Measurements from ENCODE around the gene TBC1D8.
"Not testable (repeated sequence)": the region's sequence is repeated elsewhere in the genome, so short reads cannot be mapped to it uniquely, and the experiment has no call there.

TBC1D8 gene

DNA sequence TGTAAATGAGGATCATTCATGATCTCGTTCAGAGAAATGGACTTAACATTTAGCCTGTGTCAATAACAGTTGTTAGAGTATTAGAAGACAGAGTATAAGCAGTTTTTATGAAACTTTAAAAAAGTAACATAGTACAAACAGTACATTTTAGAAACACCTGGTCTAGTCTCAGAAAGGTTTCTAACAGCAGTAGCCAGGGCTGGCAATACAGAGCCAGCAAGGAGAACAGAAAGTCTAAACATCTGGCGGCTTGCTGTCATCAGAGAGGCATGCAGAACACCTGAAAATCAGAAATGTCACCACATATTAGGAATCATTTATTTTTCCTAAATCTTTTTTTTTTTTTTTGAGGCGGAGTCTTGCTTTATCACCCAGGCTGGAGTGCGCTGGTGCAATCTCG lies 99.0 kb downstream of the TBC1D8 start:
- H3K36me3 Mint-ChIP-seq = peaks cover 4% of the 10 kb centered on the region
- no peaks in the 10 kb centered on the region for H3K4me1 Mint-ChIP-seq (ENCODE audit: low read depth)
- H3K27me3 Mint-ChIP-seq = no peaks in the 10 kb centered on the region
- no peak overlapping the region for H3K27ac Mint-ChIP-seq
- H3K9me3 Mint-ChIP-seq (ENCODE audit: low read depth) = no peaks in the 10 kb centered on the region
- no peak overlapping the region for H3K4me3 Mint-ChIP-seq

DNA sequence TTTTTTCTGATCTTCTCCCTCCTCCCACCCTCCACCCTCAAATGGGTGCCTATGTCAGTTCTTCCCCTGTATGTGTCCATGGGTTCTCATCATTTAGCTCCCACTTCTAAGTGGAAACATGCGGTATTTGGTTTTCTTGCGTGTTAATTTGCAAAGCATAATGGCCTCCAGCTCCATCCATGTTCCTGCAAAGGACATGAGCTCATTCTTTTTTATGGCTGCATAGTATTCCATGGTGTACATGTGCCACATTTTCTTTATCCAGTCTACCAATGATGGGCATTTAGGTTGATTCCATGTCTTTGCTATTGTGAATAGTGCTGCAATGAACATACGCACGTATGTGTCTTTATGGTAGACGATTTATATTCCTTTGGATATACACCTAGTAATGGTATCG lies 100.3 kb downstream of the TBC1D8 start:
- H3K36me3 Mint-ChIP-seq; H3K4me3 Mint-ChIP-seq; H3K27ac Mint-ChIP-seq; H3K27me3 Mint-ChIP-seq; H3K4me1 Mint-ChIP-seq (ENCODE audit: low read depth); H3K9me3 Mint-ChIP-seq (ENCODE audit: low read depth): not testable (repeated sequence)

DNA sequence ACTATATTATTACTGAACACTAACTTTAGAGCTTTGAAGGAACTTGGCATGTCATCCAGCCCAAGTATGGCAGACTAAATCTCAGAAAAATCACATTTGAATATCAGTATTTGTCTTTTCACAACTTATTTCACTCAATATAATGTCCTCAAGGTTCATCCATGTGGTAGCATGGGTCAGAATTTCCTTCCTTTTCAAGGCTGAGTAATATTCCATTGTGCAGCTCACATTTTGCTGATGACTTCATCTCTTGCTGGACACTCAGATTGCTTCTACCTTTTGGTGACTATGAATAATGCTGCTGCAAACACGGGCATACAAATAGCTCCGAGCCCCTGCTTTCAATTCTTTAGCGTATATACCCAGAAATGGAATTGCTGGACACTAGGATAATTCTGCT lies 102.4 kb downstream of the TBC1D8 start:
- Mint-ChIP-seq H3K27me3 (no peaks in the 10 kb centered on the region), H3K27ac (no peak overlapping the region), H3K9me3 (ENCODE audit: low read depth) (no peaks in the 10 kb centered on the region), H3K4me3 (no peak overlapping the region), H3K4me1 (ENCODE audit: low read depth) (no peaks in the 10 kb centered on the region), H3K36me3 (peaks cover 2% of the 10 kb centered on the region)

DNA sequence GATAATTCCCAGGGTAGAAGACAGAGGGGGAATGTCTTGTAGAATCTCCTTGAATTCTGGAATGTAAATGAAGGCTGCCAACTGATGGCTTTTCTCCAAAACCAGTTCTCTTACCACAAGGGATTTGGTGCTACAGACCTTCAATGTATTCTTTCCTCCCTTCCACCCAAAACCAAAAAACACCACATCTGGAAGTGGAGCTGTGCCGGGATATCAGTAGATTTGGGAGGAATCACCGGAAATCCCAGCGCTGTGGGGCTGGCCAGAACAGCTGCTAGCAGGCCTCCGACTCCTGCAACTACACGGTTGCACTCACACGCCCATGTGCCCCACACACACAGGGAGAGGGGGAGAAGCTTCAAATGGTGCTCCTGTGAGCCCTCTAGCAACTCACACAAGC lies 103.4 kb downstream of the TBC1D8 start:
- Mint-ChIP-seq H3K27me3 (no peaks in the 10 kb centered on the region), H3K4me1 (ENCODE audit: low read depth) (no peaks in the 10 kb centered on the region), H3K36me3 (peaks cover 2% of the 10 kb centered on the region), H3K4me3 (no peak overlapping the region), H3K9me3 (ENCODE audit: low read depth) (no peaks in the 10 kb centered on the region), H3K27ac (no peak overlapping the region)

DNA sequence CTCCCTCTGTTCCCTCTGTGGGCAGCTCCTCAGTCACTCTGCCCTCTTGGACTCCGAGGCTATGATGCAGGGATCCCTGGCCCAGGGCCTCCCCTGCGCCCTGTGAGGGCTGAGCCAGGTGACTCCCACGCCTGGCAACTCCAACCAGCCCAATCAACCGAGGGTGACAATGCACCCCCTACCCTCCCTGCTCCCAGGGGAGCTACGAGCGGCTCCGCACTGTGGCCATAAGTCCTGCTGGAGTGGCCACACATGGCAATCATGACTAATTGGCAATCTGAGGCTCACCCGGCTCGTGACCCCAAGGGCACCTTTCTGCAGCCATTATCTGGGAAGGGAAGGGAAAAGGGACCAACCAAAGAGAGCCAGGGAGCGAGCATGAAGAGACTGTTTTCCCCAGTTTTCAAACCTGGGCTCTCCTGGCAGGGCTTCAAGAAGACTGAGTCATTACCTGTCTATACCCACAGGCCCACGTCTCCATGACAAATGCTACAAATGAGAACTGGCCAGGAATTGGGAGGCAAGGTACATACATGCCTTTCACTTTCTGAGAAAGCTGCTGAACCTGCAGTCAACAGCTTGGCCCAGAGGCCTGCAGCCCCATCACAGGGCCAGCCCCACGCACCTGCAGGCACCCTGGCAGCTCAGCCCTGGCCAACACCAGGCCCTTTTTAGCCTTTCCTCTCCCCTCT lies 104.0 kb downstream of the TBC1D8 start:
- H3K36me3 Mint-ChIP-seq = peaks cover 2% of the 10 kb centered on the region
- no peak overlapping the region for H3K4me3 Mint-ChIP-seq
- H3K4me1 Mint-ChIP-seq (ENCODE audit: low read depth) = no peaks in the 10 kb centered on the region
- no peak overlapping the region for H3K27ac Mint-ChIP-seq
- no peaks in the 10 kb centered on the region for H3K27me3 Mint-ChIP-seq
- H3K9me3 Mint-ChIP-seq (ENCODE audit: low read depth) = no peaks in the 10 kb centered on the region

DNA sequence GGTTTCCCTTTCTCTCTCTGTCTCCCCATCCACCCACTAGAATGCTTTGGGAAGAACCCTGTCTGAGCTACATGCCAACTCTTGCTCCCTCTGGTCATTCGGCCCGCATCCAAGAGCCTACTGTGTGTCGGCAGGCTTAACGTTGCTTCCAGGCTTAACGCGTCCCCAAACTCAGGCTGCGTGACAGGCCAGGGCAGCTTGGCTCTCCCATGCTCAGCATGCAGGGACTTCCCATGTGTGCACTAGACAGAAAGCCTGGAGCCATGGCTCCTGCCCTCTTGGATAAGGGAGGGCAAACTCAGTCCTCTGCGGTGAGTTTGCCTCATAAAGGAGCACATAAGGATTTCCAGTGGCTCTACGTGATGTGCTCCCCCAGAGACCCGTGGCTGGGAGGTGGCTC lies 105.9 kb downstream of the TBC1D8 start:
- peaks cover 1% of the 10 kb centered on the region for H3K36me3 Mint-ChIP-seq
- no peaks in the 10 kb centered on the region for H3K27me3 Mint-ChIP-seq
- H3K4me1 Mint-ChIP-seq (ENCODE audit: low read depth) = no peaks in the 10 kb centered on the region
- H3K27ac Mint-ChIP-seq = no peak overlapping the region
- H3K4me3 Mint-ChIP-seq = no peak overlapping the region
- no peaks in the 10 kb centered on the region for H3K9me3 Mint-ChIP-seq (ENCODE audit: low read depth)

DNA sequence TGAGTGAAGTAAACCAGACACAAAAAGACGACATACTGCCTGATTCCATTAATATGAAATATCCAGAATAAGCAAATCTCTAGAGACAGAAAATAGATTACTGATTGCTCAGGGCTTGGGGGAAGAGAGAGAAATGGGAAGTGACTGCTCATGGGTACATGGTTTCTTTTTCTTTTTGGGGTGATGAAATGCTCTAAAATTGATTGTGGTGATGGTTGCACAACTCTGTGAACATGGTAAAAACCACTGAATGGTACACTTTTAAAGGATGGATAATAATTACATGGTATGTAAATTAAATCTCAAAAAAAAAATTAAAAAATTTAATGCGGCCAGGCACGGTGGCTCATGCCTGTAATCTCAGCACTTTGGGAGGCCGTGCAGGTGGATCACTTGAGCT lies 109.8 kb downstream of the TBC1D8 start:
- no peaks in the 10 kb centered on the region for H3K4me1 Mint-ChIP-seq (ENCODE audit: low read depth)
- no peaks in the 10 kb centered on the region for H3K27me3 Mint-ChIP-seq
- no peaks in the 10 kb centered on the region for H3K9me3 Mint-ChIP-seq (ENCODE audit: low read depth)
- H3K27ac Mint-ChIP-seq = no peak overlapping the region
- H3K4me3 Mint-ChIP-seq = no peak overlapping the region
- no peaks in the 10 kb centered on the region for H3K36me3 Mint-ChIP-seq

DNA sequence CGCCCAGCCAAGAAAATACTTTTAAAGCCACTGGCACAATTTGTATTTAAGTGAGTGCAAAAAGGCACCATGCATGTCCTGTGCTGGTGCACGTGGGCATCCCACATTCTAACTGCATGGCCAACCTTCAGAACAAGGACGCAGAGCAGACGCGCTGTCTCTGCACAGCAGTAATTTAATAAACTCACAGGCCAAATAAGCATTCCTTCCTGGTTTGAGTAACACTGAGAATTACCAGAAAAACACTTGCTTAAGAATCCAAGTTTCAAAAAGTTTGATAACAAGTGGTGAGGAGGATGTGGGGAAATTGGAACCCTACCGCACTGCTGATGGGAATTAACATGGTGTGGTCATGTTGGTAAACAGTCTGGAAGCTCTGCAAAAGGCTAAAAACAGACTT lies 110.4 kb downstream of the TBC1D8 start:
- Mint-ChIP-seq H3K27me3 (no peaks in the 10 kb centered on the region), H3K27ac (no peak overlapping the region), H3K4me3 (no peak overlapping the region), H3K4me1 (ENCODE audit: low read depth) (no peaks in the 10 kb centered on the region), H3K36me3 (no peaks in the 10 kb centered on the region), H3K9me3 (ENCODE audit: low read depth) (no peaks in the 10 kb centered on the region)

DNA sequence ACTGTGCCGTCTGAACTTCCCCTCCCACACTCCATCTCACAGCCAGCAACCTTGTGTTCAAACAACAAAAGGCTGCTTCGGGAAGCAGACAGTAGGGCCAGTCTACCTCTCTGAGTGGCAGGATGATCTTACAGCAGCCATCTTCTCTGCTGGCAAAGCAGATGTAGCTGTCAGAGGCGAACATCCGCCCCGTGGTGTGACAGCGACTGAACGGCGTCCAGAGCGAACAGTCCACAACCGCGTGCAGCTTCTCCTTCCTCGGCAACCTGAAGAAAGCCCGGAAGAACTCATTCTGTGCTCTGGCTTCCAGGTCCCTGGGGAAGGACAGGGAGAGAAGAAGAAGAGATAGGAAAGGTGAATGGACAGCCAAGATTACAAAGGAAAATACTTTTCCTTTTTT lies 111.1 kb downstream of the TBC1D8 start:
- Mint-ChIP-seq H3K27me3 (no peaks in the 10 kb centered on the region), H3K27ac (no peak overlapping the region), H3K9me3 (ENCODE audit: low read depth) (no peaks in the 10 kb centered on the region), H3K4me3 (no peak overlapping the region), H3K4me1 (ENCODE audit: low read depth) (no peaks in the 10 kb centered on the region), H3K36me3 (no peaks in the 10 kb centered on the region)

DNA sequence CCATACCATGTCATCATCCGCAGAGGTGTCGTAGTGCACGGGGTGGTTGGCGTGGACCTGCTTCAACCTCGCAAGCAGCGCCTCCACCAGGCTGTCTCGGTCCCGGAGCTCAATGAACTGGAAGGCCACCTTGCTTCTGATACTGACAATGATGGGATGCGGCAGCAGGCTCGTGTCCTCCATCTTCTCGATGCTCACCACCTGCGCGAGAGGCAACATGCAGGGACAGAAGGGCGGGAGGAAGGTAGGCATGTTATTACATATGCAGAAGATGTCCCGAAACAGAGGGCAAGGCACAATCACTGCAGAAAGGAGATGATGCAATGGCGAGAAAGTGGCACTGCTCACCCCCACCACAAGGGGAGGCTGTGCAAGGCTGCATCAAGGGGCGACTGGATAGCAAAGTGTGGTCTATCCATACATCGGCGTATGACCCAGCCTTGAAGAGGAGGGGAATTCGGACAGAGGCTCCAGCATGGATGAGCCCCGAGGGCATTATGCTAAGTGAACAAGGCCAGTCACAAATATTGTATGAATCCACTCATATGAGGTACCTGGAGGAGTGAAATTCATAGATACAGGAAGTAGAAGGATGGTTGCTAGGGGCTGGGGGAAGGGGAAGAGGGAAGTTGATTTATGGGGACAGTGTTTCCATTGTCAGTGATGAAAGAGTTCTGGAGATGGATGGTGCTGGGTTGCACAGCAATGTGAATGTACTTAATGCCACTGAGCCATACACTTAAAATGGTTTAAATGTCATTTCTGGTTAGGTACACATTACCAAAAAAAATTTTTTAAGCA lies 112.5 kb downstream of the TBC1D8 start:
- no peaks in the 10 kb centered on the region for H3K27me3 Mint-ChIP-seq
- H3K9me3 Mint-ChIP-seq (ENCODE audit: low read depth) = no peaks in the 10 kb centered on the region
- no peak overlapping the region for H3K4me3 Mint-ChIP-seq
- no peaks in the 10 kb centered on the region for H3K4me1 Mint-ChIP-seq (ENCODE audit: low read depth)
- H3K27ac Mint-ChIP-seq = no peak overlapping the region
- no peaks in the 10 kb centered on the region for H3K36me3 Mint-ChIP-seq

DNA sequence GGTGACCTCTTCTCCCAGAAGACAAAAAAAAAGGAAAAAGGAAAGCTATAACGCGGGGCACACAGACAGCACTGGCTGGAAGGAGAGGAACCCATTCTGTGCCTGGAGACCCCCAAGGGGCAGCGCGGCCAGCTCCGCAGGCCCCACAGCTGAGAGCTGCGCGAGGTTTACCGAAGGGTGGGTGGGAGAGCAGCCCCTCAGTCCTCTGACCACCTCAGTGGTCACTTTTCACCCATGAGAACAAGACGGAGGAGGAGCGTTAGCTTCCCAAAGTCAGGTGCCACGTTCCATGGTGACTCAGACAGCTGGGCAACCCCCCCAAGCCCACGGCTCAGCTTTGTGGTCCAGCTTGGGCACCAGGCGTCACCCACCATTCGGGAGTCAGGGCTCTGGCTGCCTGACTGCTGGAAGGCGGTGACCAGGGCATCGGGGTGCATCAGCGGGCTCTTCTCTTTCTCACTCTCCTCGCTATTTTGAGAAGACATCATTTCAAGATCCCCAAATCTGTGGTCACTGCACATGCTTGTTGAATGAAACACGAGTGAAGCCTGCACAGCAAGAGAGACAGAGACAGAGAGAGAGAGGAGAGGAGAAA lies 113.9 kb downstream of the TBC1D8 start:
- H3K4me1 Mint-ChIP-seq (ENCODE audit: low read depth) = no peaks in the 10 kb centered on the region
- H3K27me3 Mint-ChIP-seq = no peaks in the 10 kb centered on the region
- H3K9me3 Mint-ChIP-seq (ENCODE audit: low read depth) = no peaks in the 10 kb centered on the region
- H3K36me3 Mint-ChIP-seq = no peaks in the 10 kb centered on the region
- H3K27ac Mint-ChIP-seq = no peak overlapping the region
- no peak overlapping the region for H3K4me3 Mint-ChIP-seq

DNA sequence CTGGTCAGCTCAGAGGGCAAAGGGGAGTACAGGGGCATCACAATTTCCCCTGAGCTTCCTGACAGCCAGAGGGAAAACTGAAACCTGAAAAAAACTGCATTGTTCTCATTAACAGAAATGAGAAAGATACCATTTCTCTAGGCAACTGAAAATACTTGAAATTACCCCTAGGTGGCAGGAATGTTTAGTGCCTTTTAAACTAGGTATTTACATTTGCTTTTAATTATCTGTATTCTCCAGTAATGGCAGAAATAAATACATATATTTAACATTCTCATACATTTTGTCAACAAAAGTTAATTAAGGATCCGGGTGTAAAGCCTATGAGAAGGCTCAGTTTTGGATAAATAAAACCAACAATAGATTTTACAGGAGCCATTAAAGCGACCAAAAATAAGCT lies 114.6 kb downstream of the TBC1D8 start:
- Mint-ChIP-seq H3K9me3 (ENCODE audit: low read depth) (no peaks in the 10 kb centered on the region), H3K36me3 (no peaks in the 10 kb centered on the region), H3K4me1 (ENCODE audit: low read depth) (no peaks in the 10 kb centered on the region), H3K27me3 (no peaks in the 10 kb centered on the region), H3K4me3 (no peak overlapping the region), H3K27ac (no peak overlapping the region)

DNA sequence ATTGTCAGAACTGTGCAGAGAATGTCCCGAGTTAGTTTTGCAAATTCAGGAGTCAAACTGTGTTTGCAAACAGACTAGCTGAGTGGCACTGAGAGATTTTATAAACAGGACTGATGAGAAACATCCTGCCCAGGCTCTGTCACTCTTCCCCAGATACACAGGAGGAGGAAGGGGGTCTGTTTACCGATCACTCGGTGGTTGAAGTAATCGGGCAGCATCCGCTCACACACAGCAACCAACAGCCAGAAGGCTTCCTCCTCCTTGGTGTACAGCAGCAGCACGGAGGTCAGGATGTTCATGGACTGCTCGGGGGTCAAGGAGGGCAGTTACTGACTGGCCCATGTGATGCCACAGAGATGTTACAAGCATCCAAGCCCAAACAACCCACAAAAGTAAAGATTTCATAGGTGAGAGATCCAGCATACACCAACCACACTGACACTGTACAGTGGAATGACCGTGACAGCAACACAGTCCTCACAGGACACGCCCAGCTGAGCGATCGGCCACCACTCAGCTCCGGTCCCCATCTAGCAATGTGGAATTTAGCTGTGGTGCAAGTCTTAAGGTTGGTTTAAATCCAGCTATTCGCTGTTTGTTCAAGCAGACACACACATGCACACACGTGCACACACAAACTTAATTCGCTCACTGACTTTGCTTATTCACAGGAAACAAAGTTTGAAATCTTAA lies 119.0 kb downstream of the TBC1D8 start:
- no peaks in the 10 kb centered on the region for H3K4me1 Mint-ChIP-seq (ENCODE audit: low read depth)
- H3K27ac Mint-ChIP-seq = no peak overlapping the region
- no peaks in the 10 kb centered on the region for H3K27me3 Mint-ChIP-seq
- H3K4me3 Mint-ChIP-seq = no peak overlapping the region
- no peaks in the 10 kb centered on the region for H3K36me3 Mint-ChIP-seq
- H3K9me3 Mint-ChIP-seq (ENCODE audit: low read depth) = no peaks in the 10 kb centered on the region

DNA sequence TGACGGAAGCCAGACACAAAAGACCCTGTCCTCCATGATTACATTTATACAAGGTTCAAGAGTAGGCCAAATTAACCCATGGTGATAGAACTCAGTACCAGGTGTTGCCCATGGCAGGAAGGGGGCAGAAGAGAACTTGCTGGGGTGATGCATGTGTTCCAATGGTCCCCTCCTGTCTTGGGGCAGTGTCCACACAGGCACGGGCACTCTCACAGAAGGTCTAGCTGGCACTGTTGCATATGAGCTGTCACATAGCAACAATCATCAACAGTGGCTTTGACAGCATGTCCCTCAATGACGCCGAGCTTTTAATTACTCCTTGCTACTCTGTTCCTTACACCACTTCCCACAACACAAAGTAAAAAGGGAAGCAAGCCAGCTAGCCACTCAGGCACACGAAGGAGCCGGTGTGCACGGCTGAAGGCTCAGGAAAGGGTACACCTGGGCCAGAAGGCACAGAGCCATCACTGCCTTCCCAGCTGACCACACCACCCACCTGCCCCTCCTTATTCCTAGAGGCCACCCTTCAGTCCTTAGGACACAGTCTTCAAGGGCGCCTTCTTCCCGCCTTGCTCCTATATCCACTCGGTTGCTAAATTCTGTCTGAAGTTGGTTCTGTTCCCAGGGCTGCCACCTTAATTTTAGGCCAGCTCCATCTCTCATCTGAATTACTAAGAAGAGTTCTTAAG lies 120.2 kb downstream of the TBC1D8 start:
- no peaks in the 10 kb centered on the region for H3K27me3 Mint-ChIP-seq
- H3K9me3 Mint-ChIP-seq (ENCODE audit: low read depth) = no peaks in the 10 kb centered on the region
- H3K4me3 Mint-ChIP-seq = no peak overlapping the region

DNA sequence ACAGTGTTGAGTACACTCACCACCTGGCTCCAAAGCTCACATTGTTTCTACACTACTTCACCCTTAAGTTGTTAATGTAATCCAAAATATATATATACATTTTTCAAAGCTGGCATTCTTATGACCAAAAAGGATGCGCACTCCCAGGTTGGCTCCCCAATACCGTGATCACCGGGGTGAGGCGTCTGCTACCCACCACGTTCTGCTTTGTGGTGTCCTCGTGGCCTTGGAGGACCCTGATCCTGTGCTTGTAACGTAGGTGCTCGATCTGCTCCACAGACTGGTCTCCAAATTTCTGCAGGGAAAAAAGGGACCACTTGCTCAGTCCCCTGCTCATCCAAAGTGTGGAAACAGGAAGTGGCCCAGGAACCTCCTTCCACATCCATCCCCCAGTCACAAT lies 123.3 kb downstream of the TBC1D8 start:
- H3K4me3 Mint-ChIP-seq = no peak overlapping the region
- H3K36me3 Mint-ChIP-seq = no peaks in the 10 kb centered on the region

More for the DNA sequence above, 120.2 kb downstream of the TBC1D8 start:
- H3K36me3 Mint-ChIP-seq = no peaks in the 10 kb centered on the region
- H3K4me1 Mint-ChIP-seq (ENCODE audit: low read depth) = no peaks in the 10 kb centered on the region
- H3K27ac Mint-ChIP-seq = no peak overlapping the region

More for the DNA sequence above, 123.3 kb downstream of the TBC1D8 start:
- no peaks in the 10 kb centered on the region for H3K4me1 Mint-ChIP-seq (ENCODE audit: low read depth)
- no peaks in the 10 kb centered on the region for H3K9me3 Mint-ChIP-seq (ENCODE audit: low read depth)
- H3K27ac Mint-ChIP-seq = no peak overlapping the region
- no peaks in the 10 kb centered on the region for H3K27me3 Mint-ChIP-seq
